Hematopoietic multipotent progenitor cell treated with erythropoietin and hydrocortisone succinate and interleukin-3 and kit ligand, for 17 days (in vitro differentiated cells): ENCODE measurements around the gene TRPM5.
A peak's percentile ranks its signal among the peaks of the same experiment; 100 is the strongest.

Experiments
- DNase-seq: peaks from one replicate; pipeline ENCODE4 v3.0.0-alpha.2; 2015; ENCODE audit warnings: low spot score

TRPM5 gene

GRCh38 chr11:2421226-2421994, 22.9 kb downstream of the TRPM5 start:
- no peak for DNase-seq

- DNase-seq: peak; percentile 70
These were observed 23.6 kb downstream of the TRPM5 start for GRCh38 chr11:2420502-2421225.

DNA sequence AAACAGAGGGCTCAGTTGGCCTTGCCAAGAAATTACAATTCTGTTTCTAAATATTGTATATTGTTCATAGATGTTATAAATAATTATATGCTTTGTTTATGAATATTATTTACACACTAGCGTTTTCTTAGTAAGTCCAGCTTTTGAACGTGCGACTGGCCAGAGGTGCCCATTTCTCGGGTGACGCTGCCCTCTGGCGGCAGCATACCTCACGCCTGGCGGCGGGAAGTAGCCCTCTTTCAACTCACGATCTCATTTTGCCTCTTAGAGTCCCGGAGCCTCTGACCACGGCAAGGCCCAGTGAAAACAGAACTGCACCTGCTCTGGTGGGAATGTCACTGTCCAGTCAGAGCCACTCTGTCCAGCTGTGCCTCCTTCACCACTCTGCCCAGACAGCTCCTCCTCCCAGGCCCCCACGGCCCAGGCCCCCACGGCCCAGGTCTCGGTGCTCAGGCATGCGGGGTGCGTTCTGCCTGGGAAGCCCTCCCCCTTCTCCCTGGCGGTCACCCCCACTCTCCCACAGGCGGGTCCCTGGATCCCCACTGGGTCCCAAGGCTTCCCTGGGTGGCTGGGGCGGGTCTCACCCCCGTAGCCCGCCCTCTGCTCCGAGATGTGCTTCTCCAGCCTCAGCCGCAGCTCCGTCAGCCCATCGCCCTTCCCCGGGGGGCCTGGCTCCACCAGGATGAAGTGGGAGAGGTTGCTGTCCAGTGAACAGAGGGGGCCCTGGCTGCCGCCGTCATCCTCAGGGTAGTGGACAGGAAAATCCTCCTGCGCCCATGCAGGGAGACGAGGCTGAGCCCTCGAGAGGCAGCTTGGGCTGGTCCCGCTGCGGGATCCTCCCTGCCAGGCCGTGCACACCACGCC, 24.4 kb downstream of the TRPM5 start:
- DNase-seq: peak; percentile 62

GRCh38 chr11:2418693-2419360, 25.5 kb downstream of the TRPM5 start:
- no peak for DNase-seq

- DNase-seq: no peak
These were observed 26.2 kb downstream of the TRPM5 start for GRCh38 chr11:2417856-2418692.

DNA sequence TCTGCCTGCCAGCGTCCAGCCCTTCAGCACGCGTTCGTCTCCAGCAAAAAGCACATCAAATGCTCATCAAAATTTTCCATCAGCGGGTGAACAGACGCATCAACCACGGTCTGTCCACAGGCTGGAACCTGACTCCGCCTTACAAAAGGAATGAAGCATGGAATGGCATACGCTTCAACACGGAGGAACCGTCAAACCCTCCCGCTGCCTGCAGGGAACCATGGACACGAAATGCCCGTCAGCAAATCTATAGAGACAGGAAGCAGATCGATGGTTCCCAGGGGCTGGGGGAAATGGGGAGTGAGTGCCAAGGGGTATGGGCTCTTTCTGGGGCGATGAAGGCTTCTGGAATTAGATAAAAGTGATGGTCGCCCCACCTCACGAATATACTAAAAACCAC, 27.5 kb downstream of the TRPM5 start:
- no peak for DNase-seq

DNA sequence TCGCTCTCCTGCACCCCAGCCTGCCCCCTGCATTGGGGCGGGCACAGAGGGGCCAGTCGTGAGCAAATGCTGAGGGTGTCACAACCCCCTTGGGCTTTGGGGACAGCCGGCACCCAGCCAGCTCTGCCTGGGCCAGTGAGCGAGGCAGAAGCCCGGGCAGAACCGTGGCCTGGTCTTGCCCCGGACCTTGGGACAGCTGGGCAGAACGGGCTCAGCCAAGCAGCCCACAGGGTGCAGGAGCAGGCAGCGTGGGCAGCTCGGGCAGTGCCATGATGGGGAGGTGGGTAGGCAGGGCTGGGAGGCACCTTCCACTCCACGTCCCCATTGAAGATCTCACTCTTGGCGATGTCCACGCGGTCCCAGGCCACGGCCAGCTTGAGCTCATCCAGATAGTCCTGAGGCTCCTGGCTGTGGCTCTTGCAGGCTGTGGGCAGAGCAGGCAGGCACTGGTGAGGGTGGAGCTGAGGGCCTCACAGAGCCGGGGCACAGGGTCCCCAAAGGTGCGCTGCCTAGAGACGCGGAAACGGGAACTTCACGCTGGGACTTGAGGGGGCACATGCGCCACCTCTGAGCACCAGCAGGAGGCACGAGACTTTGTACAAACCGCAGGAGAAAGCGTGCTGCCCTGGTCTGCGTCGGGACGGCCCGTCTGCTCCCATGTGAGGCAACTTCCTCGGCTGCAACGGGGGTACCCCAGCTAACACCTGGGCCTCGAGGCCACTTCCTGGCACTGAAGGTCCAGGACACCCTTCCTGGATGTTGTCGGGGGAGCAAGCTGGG, 28.5 kb downstream of the TRPM5 start:
- DNase-seq: no peak

DNA sequence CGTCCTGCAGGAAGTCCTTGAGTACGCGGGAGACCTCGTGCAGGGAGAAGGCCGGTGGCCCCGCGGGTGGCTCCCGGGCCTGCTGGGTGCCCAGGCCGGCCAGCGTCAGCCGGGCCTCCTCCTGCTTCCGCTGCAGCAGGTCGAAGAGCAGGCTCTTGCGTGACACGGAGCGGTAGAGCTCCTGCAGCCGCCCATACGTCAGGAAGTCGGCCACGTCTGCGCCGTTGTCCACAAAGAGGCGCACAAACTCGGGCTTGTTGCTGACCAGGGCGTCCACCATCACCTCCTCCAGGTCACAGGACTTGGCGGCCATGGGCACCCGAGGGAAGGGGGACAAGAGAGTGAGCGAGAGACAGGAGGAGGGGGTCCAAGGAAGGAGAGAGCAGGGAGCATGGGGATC, 29.1 kb downstream of the TRPM5 start:
- DNase-seq: no peak

GRCh38 chr11:2414616-2415015, 29.7 kb downstream of the TRPM5 start:
- no peak for DNase-seq

GRCh38 chr11:2413742-2414579, 30.4 kb downstream of the TRPM5 start:
- no peak for DNase-seq

DNA sequence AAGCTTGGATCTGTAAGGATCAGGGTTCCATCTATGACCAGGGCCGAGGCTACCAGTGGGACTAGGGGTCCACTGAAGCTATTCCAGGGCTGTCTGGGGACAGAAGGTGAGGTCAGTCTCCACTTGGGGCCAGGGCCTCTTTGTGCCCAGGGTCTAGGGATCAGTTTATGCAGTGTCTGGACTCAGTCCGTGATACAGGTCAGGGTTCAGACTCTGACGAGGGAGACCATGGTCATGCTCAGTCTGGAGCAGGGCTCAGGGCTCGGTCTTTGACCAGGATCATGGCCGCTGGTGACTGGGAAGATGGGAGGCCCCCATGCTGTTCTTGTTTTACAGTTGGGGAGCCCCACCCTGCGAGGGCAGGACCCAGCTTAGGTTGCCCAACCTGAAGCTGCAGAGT, 32.0 kb downstream of the TRPM5 start:
- DNase-seq: no peak

- no peak for DNase-seq
These were observed 32.6 kb downstream of the TRPM5 start for GRCh38 chr11:2411446-2412305.

GRCh38 chr11:2410616-2411015, 33.7 kb downstream of the TRPM5 start:
- no peak for DNase-seq

DNA sequence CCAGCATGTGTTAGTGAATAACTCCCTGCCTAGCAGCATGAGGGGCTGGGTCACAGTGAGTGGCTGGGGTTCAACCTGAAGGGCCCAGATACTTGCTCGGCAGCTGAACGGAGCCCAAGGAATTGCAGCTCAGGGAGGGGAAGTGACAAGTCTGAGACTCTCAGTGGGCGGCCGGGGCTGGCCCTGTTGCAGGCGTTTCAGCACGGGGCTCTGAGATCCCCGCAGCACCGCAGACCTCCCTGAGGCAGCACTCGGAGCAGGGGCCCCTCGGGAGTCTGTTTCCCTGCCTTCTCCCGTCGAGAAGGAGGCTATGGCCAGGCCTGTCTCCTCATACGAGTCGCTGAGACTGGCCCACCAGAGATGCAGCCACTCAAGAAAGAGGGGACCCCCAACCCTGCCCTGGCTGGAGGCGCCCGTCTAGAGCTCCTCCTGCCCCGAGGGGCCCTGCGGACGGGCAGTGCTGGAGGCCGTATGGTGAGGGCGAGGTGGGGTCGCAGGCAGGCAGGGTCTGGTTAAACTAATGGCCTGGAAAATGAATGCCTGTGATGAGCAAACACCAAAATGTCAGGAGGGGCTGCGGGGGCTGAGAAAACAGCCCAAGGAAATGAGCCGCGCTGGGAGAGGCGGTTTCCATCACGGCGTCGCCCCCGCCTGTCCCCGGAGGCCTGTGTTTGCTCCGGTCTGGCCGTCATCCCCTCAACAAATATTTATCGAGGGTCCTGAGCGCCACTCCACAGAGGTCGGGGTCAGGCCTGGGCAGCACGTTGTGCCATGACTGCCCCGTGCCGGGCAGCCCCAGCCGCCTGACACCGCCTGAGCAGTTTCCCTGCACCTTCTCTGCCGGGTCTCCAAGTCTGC, 34.5 kb downstream of the TRPM5 start:
- DNase-seq: no peak

GRCh38 chr11:2409126-2409525, 35.2 kb downstream of the TRPM5 start:
- no peak for DNase-seq

GRCh38 chr11:2408671-2409070, 35.6 kb downstream of the TRPM5 start:
- DNase-seq: no peak

DNA sequence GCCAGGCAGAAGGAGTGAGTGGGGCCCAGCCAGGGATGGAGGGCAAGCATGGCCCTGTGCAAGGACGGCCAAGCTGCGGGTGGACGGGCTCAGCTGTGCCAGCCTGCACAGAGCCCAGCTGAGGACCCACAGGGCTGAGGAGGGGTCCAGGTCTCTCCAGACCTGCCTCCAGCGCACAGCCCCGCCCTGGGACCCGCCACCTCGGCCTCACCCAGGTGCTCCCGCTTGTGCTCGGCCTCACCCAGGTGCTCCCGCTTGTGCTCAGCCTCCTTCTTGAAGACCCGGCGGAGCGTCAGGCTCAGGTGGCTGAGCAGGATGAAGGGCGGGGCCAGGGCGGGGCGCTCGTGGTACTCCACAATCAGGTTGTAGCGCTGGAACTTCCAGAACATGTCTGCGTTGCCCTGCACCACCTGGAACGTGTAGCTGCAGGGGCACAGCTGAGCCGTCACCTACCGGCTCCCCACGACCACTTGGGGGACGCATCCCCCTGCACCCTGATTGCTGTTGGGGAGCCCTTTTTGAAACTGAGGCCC, 37.4 kb downstream of the TRPM5 start:
- DNase-seq: no peak
